HG03469 (cell line): ENCODE results near the gene KNSTRN.

ENCODE experiments used
- ATAC-seq: cut with Tn5 transposase; IDR thresholded peaks from one replicate; pipeline ENCODE4 v1.9.1; 2021; ENCODE audit warnings: mild to moderate bottlenecking, moderate library complexity, moderate number of reproducible peaks; ENCODE audit not compliant: unreplicated experiment

The KNSTRN gene

DNA sequence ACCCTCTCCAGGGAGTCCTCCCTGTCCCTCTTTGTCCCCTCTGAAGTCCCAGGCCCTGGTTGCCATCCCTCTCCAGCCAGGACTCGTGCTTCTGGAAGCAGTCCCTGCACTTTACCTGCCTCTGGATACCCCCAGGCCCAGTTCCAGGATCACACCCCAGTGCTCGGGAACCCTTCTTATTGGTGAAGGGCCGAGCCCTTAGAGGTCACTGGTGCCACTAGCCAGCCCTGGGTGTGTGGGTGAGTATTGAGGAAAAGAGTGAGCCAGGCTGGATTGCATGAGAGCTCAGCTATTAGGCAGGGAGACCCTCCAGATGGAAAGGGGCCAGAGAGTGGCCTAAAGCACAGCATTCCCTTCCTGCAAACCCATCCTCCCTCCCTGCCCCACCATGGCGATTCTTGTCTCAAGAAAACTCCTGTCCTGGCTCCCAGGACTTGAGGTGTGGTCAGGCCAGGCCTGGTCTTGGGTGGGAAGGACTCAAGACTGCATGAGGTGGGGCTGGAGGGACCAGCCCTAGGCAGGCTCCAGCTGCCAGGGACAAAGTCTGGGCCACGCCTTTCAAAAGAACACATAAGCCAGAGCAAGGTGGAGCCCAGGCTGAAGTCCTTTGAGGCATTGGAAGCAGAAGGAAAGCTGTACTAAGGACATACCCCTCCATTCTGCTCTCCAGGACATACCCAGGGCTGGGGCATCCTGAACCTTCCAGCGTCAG, 36.5 kb upstream of the KNSTRN start:
- ATAC-seq, result no peak

DNA sequence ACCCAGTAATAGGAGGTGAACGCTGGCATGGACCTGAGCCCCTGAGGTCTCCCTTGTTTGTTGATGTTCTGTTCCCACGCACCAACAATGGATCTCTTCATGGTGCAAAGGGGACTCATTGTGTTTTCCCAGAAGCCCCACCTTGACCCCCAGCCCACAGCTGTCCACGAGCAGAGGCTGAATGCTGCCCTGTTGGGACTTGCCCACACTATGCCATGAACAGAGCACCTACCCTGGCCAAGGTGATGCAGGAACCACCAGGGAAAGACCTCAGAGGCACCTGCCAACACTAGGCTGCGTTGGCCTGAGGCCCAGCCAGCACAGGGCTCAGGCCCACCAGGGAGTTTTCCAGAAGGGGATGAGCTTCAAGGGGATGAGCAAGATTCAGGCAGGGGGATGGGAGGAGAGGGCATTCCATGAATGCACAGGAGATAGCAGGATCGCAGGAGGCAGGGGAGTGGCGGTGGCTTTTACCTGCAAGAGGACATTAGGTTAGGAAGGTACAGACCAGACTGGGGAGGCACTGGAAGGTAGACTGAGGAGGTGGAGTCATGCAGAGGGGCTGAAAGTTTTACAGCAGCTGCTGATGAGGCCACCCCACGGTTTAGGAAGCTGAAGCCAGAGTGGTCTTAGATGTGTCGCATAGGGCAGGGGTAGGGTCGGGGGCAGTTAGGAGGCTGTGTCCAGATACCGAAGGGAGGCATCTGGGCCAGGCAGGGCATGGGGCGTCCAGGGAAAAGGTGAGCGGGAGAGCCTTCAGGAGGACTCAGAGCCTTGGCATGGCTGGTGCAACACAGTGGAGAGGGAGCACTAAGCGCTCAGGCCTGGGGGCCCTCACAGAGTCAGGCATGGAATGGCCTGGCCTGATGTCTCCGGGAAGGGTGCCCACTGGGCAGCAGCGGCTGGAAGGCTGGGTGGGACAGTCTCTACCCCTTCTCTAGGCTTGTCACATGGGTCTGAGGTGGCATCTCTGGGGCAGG, 35.7 kb upstream of the KNSTRN start:
- no peak for ATAC-seq

DNA sequence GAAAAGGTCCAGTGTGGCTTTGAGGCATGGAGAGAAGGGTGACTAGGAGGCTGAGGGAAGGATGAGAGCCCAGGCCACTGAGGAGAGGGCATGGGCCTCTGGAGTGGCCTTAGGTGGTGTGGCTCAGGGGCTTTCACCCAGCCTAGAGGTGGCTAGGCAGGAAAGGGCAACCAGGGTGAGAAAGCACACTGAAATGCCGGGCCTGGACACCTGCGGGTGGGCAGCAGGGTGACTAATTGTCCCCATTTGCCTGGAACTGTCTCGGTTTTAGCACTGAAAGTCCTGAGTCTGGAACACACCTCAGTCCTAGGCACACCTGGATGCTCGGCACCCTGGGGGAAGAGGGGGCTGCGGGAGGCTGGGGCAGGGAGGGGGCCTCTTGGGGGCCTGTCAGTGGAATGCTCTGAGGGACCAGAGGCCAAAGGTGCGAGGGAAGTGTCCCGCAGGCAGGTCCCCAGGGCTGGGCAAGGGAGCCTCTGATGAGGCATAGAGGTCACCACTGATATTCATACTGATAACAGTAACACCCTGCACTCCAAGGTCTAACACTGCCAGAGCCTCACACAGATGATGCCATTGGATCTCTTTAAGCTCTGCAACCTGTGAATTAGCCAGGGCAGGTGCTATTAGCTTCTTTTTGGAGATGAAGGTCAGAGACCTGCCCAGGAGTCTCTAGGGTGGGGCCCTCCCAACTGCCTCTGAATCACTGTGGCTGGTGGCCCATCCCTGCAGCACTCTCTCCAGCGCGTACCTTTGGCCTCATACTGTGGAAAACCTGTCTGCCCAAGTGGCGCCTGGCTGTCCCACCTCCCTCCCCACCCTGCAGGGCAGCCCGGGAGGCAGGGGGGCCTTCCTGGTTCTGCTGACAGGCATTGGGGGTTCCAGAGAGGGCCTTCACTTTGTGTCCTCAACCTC, 34.7 kb upstream of the KNSTRN start:
- no peak for ATAC-seq

DNA sequence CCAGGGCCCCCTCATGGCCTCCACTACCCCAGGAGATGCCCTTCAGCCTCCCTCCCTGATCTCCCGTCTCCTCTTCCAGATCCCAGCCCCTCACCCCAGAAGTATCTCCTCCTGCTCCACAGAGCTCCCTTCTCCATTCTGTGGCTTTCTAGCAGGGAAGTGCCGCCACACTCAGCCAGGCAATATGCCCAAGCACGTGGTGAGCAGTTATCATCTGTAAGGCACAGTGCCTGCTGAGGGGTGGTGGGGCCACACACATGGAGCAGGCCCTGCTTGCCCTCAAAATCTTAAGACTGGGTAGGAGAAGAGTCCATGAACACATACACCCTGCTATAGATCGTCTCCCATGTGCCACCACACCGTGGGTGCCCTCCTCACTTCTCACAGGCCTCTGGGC, 34.0 kb upstream of the KNSTRN start:
- ATAC-seq, result no peak

DNA sequence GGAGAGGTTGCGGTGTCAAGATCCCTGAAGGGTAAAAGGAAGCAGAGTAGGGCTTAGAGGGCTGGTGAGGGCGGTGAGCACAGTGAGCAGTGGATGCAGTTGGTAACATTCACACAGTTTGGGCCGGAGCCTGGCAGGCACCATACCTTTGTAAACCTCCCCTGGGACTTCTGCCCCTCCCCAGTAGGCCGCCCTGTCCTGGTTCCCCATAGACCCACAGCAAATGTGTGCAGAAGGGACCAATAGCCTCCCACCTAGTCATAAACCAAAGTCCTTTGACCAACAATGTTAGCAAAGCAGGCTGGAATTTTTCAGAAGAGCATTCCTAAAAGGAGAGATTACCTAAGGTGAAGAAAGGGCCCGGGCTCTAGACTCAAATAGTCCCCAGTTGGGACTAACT, 33.4 kb upstream of the KNSTRN start:
- ATAC-seq, result no peak

DNA sequence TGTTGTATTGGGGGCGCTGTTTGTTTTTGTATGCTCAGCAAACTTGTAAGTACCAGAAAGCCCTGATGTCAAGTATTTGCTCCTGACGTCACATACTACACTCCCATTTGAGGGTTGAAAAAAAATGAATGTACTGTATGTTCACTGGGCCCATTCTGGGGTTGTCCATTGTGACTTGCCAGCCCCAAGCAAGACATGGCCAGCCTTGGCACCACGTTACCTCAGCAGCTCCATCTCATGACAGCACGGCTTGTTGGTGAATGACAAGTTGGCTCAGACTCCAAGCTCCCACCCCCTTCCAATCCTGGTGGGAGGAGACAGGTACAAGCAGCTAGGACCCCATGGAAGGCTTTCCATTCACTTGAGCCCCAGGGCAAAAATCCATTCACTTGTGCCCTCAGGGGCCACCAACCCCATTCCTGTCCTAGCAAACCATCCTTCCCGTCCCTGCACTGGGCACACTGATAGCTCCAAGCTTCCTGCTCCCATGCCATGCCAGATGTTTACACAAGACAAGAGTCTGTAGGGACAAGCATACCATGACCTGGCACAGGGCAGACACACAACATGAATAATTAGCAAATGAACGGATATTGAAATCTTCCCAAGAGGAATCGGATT, 30.1 kb upstream of the KNSTRN start:
- ATAC-seq, result no peak

DNA sequence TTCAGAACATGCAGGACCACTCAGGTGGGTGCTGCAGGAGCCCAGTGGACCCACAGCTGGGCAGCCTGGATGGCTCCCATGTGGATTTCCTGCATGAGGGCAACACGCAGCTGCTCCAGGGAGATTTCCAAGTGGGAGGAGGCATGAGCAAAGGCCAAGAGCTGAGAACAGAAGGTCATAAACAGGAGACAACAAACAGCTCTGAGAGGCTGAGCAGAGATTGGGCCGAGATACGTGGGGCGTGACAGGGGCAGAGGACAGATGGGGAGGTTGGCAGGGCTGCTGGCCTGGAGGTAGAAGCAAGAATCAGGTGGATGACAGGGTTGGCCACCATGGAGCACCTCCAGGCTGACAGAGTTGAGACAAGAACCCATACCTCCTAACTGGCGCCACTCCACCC, 28.8 kb upstream of the KNSTRN start:
- ATAC-seq, result no peak

DNA sequence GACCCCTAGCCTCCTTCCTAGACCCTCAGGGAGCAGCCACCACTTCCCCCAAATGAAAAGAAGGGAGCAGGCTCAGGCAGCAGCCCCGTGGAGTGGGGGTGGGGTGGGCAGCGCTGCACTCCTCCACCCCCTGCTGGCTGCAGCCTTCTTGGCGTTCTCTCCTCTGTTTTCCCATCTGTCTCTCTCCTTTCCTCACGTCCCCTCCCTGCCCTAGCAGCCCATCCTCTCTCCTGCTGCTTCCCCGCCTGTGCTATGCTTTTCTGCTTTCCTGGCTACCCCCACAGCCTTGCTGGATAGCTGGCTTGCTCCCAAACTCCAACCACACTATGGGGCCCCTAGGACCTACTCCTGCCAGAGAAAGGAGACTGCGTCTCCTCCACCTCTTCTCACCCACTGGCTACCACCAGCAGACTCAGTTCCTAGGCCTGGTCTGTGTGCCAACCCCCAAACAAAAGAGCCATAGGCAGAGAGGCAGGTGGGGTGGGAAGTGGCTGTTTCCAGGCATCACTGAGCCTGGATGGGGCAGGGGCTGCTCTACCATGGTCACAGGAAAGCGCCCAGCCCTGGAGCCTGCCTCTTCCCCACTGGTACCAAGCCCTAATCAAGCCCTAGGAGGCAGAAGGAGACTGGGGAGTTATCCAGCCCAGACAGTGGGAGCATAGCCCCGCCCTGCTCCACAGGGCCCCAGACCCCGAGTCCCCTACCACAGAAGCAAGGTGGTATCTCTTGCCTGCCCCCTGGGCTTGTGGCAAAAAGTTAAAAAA, 27.9 kb upstream of the KNSTRN start:
- no peak for ATAC-seq

DNA sequence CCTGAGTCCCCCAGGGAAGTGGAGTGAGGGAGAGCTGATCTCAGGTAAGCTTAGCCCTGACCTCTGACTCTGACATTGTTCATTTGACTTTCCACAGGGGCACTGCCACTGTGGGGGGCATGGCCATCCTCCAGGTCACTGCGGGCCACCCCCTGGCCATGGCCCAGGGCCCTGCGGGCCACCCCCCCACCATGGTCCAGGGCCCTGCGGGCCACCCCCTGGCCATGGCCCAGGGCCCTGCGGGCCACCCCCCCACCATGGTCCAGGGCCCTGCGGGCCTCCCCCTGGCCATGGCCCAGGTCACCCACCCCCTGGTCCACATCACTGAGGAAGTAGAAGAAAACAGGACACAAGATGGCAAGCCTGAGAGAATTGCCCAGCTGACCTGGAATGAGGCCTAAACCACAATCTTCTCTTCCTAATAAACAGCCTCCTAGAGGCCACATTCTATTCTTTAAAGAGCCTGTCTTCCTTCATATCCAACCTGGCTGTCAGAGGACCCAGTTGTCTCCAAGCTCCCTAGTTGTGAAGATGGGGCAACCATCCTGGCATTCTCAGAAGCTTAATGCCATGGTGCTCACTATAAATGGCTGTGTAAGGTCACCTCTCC, 26.4 kb upstream of the KNSTRN start:
- no peak for ATAC-seq

DNA sequence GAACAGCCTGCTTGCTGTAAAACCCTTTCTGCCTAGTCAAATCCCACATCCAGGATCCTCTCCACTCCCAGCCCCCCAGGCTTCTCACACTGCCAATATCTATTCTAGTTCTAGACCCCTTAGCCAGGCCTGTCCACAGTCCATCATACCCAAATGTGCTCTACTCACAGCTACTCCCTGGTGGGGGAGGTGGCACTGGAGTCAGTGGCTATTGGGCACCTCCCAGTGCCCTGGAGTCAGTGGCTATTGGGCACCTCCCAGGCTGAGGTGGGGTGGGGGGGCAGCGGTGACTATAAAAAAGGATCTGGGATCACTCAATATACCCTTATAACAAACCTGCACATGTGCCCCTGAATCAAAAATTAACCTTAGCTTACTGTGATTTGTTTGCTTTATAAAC, 25.3 kb upstream of the KNSTRN start:
- ATAC-seq, result no peak

DNA sequence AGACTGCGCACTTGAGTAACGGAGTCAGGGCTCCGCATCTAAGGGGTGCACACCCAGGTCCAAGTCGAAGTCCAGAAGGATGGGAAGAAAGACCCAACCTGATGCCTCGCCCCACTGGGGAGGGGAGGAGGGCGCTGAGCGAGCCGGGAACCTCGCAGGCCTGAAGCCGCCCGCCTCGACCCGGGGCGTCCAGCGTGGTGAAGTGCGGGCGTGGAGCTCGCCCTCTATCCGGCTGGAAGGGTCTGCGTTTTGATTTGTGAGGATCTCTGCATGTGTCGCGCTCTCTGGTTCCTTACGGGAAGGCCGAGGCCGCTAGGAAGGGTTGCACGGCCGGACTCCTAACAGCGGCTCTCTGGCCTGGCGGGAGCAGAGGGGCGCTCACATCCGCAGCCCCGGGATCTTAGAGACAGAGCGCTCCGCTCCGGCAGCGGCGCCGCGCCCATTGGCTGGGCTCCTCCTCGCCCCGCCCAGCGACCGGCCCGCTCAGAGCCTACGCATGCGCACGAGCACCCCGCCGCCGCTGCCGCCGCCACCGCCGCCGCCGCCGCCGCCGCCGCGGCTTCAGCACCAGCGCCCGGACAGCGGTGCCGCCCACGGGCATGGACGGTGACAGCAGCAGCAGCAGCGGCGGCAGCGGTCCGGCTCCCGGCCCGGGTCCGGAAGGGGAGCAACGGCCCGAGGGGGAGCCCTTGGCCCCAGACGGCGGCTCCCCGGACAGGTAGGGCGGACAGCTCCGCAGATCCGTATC, 24.6 kb upstream of the KNSTRN start, which contains the start of gene DISP2:
DISP2 (plus strand) TSS at position 497 of the 748 bp plus-strand sequence; CDS start at position 600, 103 bp downstream.
- peak; percentile 72 for ATAC-seq

DNA sequence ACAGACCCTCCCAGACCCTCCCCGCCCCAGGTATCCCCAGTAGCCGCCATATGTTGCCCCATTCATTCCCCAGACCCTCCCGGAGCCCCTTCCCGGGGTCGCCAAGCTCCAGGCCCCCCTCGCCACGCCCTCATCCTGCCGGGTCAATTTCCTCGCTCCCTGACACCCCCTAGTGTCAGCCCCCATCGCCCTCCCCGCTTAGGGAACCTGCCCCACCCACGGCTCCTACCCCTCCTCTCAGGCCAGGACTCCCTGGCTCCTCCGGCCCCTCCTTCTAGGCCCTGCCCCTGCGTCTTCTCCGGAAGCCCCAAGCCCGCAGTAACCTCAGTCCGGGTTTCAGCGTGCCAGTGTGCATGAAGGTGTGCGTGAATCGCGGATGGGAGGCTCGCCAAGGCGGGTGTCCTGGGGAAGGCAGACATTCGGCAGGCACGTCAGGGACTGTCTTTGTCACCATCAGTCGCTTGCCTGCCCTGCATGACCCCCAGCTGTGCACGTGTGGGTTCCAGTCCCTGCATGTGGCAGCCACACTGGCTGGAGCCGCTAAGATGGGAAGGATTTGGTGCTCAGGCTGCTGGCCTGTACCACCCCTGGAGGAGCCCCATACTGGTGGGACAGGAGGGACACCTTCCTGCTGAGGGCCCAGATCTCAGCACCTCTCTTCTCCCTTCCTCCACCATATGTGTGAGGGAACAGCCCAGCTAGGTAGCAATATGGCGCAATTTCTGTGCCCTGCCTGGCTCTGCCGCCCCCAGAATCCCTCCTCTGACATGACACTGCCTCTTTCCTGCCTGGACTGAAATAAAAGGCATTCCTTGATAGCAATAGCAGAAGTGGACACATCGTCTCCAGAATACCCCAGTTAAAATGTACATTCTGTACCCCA, 23.8 kb upstream of the KNSTRN start:
- ATAC-seq, result no peak

DNA sequence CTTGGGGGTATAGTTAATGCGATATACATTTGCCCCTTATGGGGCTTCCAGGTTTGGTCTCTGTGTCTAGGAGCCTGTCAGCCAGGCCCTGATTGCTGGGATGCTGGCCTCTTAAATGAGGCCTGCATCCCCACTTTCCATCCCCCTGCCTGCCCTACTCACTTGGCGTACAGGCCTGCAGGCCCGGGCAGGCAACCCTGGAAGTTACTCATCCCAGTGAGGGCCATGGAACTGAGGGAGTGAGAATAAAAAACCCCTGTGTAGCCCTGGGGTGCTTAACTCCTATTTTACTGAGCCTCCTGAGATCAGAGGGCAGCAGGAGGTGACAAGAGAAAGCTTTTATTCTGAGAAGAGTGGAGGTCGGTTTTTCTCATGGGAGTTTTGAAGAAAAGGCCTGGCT, 22.5 kb upstream of the KNSTRN start:
- ATAC-seq, result no peak

DNA sequence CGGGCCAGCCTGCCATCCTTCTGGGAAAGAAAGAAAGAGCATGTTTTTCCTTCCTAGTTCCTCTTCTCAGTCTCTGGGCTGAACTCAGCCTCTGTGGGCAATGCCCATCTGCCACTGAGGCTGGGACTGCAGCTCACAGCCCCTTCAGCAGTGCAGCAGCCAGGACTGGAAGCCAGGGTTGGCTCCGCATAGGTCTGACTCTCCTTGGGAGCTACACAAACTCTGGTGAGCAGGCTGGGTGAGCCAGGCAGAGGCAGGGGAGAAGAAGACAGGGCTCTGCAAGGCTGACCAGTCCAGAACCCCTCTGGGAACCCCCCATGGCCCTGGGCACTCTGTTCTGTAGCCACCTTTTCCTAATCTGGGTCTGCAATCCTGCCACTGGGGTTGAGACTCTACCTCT, 20.9 kb upstream of the KNSTRN start:
- ATAC-seq, result no peak

DNA sequence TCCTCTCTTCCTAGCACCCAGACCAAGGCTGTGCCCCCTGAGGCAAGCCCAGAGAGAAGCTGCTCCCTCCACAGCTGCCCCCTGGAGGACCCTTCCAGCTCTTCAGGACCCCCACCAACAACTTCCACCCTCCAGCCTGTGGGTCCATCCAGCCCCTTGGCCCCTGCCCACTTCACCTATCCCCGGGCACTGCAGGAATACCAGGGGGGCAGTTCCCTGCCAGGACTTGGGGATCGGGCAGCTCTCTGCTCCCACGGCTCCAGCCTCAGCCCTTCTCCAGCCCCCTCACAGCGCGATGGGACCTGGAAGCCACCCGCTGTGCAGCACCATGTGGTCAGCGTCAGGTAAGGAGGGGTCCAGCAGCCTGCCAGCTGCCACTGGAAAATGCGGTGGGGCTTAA, 18.9 kb upstream of the KNSTRN start:
- ATAC-seq, result no peak

DNA sequence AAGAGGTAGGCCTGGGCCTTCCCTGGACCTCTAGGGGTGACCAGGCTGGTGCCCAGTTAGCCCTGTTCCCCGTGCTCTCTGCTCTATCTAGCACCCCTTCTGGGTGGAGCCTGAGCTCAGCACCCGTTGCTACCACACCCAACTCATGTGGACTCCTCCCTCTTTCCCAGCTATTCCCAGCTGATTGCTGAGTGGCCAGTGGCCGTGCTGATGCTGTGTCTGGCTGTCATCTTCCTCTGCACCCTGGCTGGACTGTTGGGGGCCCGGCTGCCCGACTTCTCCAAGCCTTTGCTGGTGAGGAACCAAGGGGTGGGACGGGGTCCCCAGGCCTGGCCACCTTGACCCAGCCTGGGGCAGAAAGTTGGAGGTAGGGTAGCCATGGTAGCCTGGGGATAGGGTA, 18.3 kb upstream of the KNSTRN start:
- no peak for ATAC-seq

DNA sequence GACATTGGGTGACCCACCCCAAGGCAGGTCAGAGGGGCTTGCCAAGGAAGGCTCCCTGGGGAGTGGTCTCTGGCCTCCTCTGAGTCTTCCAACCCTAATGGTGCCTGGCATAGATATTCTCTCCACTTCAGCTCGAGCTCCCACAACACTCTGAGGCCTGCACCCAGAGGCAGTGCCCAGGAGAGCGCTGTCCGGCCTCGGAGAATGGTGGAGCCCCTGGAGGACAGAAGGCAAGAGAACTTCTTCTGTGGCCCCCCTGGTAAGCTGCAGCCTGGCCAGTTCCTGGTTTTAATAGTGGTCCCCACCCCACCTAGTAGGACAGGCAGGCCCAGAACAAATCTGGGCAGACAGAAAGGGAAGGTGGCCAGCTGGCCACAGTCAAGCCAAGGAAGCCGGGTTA, 17.5 kb upstream of the KNSTRN start:
- ATAC-seq, result no peak
